IgD-negative memory B cell (primary cell): ENCODE results near the gene ZNF654. TPM values are rescaled to one million over a fixed set of nuclear protein-coding genes. Genes with fewer than 3 reads are reported as not detected.

Experiments used
- H3K27ac Mint-ChIP-seq, 3 donors: one replicate each; pipeline ENCODE4 v1.8.0; 2020 to 2022; ENCODE audit warnings: mild to moderate bottlenecking in 3 of 3, mixed read lengths in 3 of 3, moderate library complexity in 1 of 3
- H3K27me3 Mint-ChIP-seq: one replicate; pipeline ENCODE4 v1.8.0; 2021; ENCODE audit warnings: mixed read lengths
- H3K36me3 Mint-ChIP-seq: one replicate; pipeline ENCODE4 v1.8.0; 2020; ENCODE audit warnings: mild to moderate bottlenecking, mixed read lengths
- H3K4me1 Mint-ChIP-seq, 3 donors: one replicate each; pipeline ENCODE4 v1.8.0; 2020 to 2022; ENCODE audit warnings: mixed read lengths in 3 of 3, mild to moderate bottlenecking in 1 of 3
- H3K4me3 Mint-ChIP-seq, 4 donors: one replicate each; pipeline ENCODE4 v1.8.0; 2020 to 2022; ENCODE audit warnings: mild to moderate bottlenecking in 4 of 4, mixed read lengths in 4 of 4, moderate library complexity in 3 of 4
- H3K9me3 Mint-ChIP-seq, 3 donors: one replicate each; pipeline ENCODE4 v1.8.0; 2020 to 2021; ENCODE audit warnings: mixed read lengths in 3 of 3, mild to moderate bottlenecking in 1 of 3
- polyA plus RNA-seq: library from polyadenylated mRNA; unstranded; fragments of 300-500 nt; fragmentation: Illumina TruSeq; gene quantifications from one replicate; pipeline ENCODE4 v1.2.3, GENCODE V29; 2021

The ZNF654 gene
- polyA plus RNA-seq, 1 donor from 2014 or later, result 9.7 TPM

GRCh38 chr3:88038566-88038965 lies 20.5 kb upstream of the ZNF654 start:
- no peaks in the 10 kb centered on the region for H3K36me3 Mint-ChIP-seq
- no peak overlapping the region for H3K4me3 Mint-ChIP-seq
- no peak overlapping the region for H3K27ac Mint-ChIP-seq
- no peaks in the 10 kb centered on the region for H3K27me3 Mint-ChIP-seq
- peaks cover 0 to 1% (median 0%) of the 10 kb centered on the region in 3 donors for H3K9me3 Mint-ChIP-seq
- peaks cover 0 to 9% (median 9%) of the 10 kb centered on the region in 3 donors for H3K4me1 Mint-ChIP-seq

- Mint-ChIP-seq H3K4me3 (no peak overlapping the region), H3K36me3 (no peaks in the 10 kb centered on the region), H3K4me1 (no peaks in the 10 kb centered on the region)
Measured at GRCh38 chr3:88040529-88040928, 18.5 kb upstream of the ZNF654 start.

GRCh38 chr3:88041005-88041404 lies 18.1 kb upstream of the ZNF654 start:
- Mint-ChIP-seq H3K9me3 (peaks cover 0 to 1% (median 0%) of the 10 kb centered on the region in 3 donors), H3K27me3 (no peaks in the 10 kb centered on the region), H3K4me3 (no peak overlapping the region), H3K36me3 (no peaks in the 10 kb centered on the region), H3K4me1 (no peaks in the 10 kb centered on the region), H3K27ac (no peak overlapping the region)

More at GRCh38 chr3:88040529-88040928, 18.5 kb upstream of the ZNF654 start:
- peaks cover 0 to 1% (median 0%) of the 10 kb centered on the region in 3 donors for H3K9me3 Mint-ChIP-seq
- peak overlapping the region in 1 of 3 donors; percentile 62 for H3K27ac Mint-ChIP-seq
- H3K27me3 Mint-ChIP-seq, result no peaks in the 10 kb centered on the region

DNA sequence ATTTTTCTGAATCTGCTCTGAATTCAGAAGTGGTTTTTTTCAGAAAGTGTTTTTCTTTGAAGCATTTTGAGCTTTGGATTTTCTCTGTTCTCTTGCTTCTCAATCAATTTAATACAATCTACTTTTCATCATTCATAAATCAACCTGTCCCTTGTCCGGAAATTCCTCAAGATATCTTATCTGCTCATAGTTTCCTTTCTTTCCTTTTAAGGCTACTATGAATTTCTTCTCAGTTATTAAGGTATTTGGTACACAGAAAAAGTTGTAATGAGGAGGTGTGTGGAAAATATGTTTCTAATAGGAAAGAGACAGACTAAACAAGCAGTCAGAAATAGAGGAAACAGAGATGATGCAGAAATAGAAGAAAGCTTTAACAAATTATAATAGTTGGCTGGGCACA lies 14.6 kb upstream of the ZNF654 start:
- Mint-ChIP-seq H3K27me3 (no peaks in the 10 kb centered on the region), H3K9me3 (no peaks in the 10 kb centered on the region), H3K4me3 (no peak overlapping the region), H3K27ac (no peak overlapping the region), H3K36me3 (no peaks in the 10 kb centered on the region), H3K4me1 (peaks cover 0 to 6% (median 4%) of the 10 kb centered on the region in 3 donors)

DNA sequence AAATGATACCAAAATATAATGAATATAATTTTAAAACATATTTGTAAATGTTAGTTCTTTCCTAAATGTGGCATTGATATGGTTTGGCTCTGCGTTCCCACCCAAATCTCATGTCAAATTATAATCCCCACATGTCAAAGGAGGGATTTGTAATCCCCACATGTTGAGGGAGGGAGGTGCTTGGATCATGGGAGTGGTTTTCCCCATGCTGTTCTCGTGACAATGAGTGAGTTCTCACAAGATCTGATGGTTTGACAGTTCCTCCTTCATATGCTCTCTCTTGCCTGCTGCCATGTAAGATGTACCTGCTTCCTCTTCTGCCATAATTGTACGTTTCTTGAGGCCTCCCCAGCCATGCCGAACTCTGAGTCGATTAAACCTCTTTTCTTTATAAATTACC lies 12.3 kb upstream of the ZNF654 start:
- no peak overlapping the region for H3K4me3 Mint-ChIP-seq

GRCh38 chr3:88057630-88058305 lies 1.3 kb upstream of the ZNF654 start:
- H3K4me3 Mint-ChIP-seq, result peak overlapping the region; percentile 91 to 99 (median 96)
- peak overlapping the region; percentile 78 to 99 (median 96) for H3K27ac Mint-ChIP-seq
- H3K9me3 Mint-ChIP-seq, result no peaks in the 10 kb centered on the region
- H3K4me1 Mint-ChIP-seq, result peaks cover 16 to 41% (median 25%) of the 10 kb centered on the region in 3 donors
- H3K27me3 Mint-ChIP-seq, result no peaks in the 10 kb centered on the region
- H3K36me3 Mint-ChIP-seq, result peaks cover 5% of the 10 kb centered on the region

More for the DNA sequence above, 12.3 kb upstream of the ZNF654 start:
- no peak overlapping the region for H3K27ac Mint-ChIP-seq
- peaks cover 4 to 6% (median 4%) of the 10 kb centered on the region in 3 donors for H3K4me1 Mint-ChIP-seq
- no peaks in the 10 kb centered on the region for H3K36me3 Mint-ChIP-seq
- H3K9me3 Mint-ChIP-seq, result no peaks in the 10 kb centered on the region
- no peaks in the 10 kb centered on the region for H3K27me3 Mint-ChIP-seq

- Mint-ChIP-seq H3K36me3 (peaks cover 5% of the 10 kb centered on the region), H3K4me3 (peak overlapping the region; percentile 91 to 99 (median 96)), H3K27ac (peak overlapping the region; percentile 78 to 99 (median 97)), H3K9me3 (no peaks in the 10 kb centered on the region), H3K4me1 (peaks cover 21 to 44% (median 25%) of the 10 kb centered on the region in 3 donors), H3K27me3 (no peaks in the 10 kb centered on the region)
Measured at GRCh38 chr3:88058306-88058580, 812 bp upstream of the ZNF654 start.

DNA sequence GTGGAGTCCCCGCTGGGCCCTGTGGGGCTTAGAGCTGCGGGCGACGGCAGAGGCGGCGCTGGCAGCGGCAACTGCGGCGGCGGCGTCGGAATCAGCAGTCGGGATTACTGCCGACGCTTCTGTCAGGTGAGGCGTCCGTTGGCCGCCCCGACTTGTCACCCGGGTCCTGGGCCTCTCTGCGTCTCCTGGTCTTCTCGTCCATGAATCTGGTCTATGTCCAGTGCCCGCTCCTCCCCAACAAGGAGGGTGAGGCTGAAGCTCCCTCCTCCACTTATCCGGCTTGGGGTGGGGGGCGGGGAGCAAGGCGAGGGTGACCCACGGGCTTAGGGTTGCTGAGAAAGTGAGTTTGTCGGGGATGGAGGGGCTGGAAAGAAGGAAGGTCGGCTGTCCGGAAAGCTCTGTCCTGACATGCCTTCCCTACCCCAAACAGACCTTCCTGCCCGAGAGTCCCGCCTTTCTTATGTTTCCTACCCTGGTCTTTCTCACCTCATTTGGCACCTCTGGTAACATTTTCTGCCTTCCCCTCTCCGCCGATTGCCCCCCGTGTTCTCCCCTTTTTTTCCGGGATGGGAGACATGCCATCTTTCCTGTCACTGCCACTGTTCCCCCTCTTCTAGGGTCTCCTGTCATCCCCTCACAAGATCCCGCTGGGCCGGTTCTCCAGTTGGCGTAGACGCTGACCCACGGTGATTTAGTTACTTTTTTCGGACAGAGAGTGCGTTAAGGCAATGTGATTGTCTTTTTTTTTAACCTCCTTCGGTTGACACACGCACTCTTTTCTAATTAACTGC lies 520 bp downstream of the ZNF654 start:
- H3K9me3 Mint-ChIP-seq, result no peaks in the 10 kb centered on the region
- no peaks in the 10 kb centered on the region for H3K27me3 Mint-ChIP-seq
- peaks cover 6% of the 10 kb centered on the region for H3K36me3 Mint-ChIP-seq
- peak overlapping the region; percentile 78 to 99 (median 97) for H3K27ac Mint-ChIP-seq
- H3K4me3 Mint-ChIP-seq, result peak overlapping the region; percentile 91 to 99 (median 96)
- H3K4me1 Mint-ChIP-seq, result peaks cover 29 to 49% (median 29%) of the 10 kb centered on the region in 3 donors

GRCh38 chr3:88061746-88062145 lies 2.7 kb downstream of the ZNF654 start:
- no peaks in the 10 kb centered on the region for H3K9me3 Mint-ChIP-seq
- no peak overlapping the region for H3K27ac Mint-ChIP-seq

GRCh38 chr3:88075072-88075471 lies 16.0 kb downstream of the ZNF654 start:
- Mint-ChIP-seq H3K9me3 (peaks cover 0 to 9% (median 6%) of the 10 kb centered on the region in 3 donors), H3K27me3 (no peaks in the 10 kb centered on the region), H3K27ac (peak overlapping the region in 1 of 3 donors; percentile 14), H3K36me3 (peaks cover 10% of the 10 kb centered on the region), H3K4me3 (no peak overlapping the region), H3K4me1 (peaks cover 28 to 37% (median 32%) of the 10 kb centered on the region in 3 donors)

More at GRCh38 chr3:88061746-88062145, 2.7 kb downstream of the ZNF654 start:
- H3K27me3 Mint-ChIP-seq, result no peaks in the 10 kb centered on the region
- peaks cover 26 to 38% (median 27%) of the 10 kb centered on the region in 3 donors for H3K4me1 Mint-ChIP-seq
- peak overlapping the region in 3 of 4 donors; percentile 28 to 69 (median 59) for H3K4me3 Mint-ChIP-seq
- H3K36me3 Mint-ChIP-seq, result peaks cover 2% of the 10 kb centered on the region

DNA sequence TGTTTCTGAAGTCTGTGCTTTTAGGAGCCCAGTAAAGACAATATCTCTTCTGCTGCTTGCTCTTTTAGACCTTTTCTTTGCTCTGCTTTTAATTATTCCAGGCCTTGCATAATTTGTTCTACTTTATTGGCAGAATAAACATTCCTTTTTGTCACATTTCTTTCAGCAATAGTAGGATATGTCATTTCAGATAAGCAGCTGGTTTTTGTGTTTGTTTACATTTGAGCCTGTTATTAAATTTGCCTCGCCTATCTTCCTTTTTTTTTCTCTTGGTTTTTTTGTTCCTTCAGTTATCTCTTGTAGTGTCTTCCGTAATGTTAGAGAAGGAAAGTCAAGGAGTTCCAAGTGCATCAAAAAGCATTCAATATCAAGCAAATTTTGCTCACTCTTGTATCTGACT lies 16.4 kb downstream of the ZNF654 start:
- Mint-ChIP-seq H3K36me3 (peaks cover 10% of the 10 kb centered on the region), H3K27ac (no peak overlapping the region), H3K27me3 (no peaks in the 10 kb centered on the region), H3K4me3 (no peak overlapping the region), H3K4me1 (peaks cover 29 to 37% (median 31%) of the 10 kb centered on the region in 3 donors), H3K9me3 (peaks cover 0 to 9% (median 6%) of the 10 kb centered on the region in 3 donors)

GRCh38 chr3:88076712-88077111 lies 17.7 kb downstream of the ZNF654 start:
- no peaks in the 10 kb centered on the region for H3K27me3 Mint-ChIP-seq
- H3K9me3 Mint-ChIP-seq, result peaks cover 0 to 6% (median 6%) of the 10 kb centered on the region in 3 donors
- peaks cover 33 to 44% (median 35%) of the 10 kb centered on the region in 3 donors for H3K4me1 Mint-ChIP-seq
- peaks cover 9% of the 10 kb centered on the region for H3K36me3 Mint-ChIP-seq
- H3K27ac Mint-ChIP-seq, result peak overlapping the region in 1 of 3 donors; percentile 47
- peak overlapping the region in 1 of 4 donors; percentile 24 for H3K4me3 Mint-ChIP-seq

- H3K27ac Mint-ChIP-seq, result no peak overlapping the region
- H3K4me3 Mint-ChIP-seq, result no peak overlapping the region
- peaks cover 4% of the 10 kb centered on the region for H3K36me3 Mint-ChIP-seq
- no peaks in the 10 kb centered on the region for H3K27me3 Mint-ChIP-seq
- H3K9me3 Mint-ChIP-seq, result no peaks in the 10 kb centered on the region
- peaks cover 28 to 40% (median 35%) of the 10 kb centered on the region in 3 donors for H3K4me1 Mint-ChIP-seq
Measured at GRCh38 chr3:88078932-88079331, 19.9 kb downstream of the ZNF654 start.

DNA sequence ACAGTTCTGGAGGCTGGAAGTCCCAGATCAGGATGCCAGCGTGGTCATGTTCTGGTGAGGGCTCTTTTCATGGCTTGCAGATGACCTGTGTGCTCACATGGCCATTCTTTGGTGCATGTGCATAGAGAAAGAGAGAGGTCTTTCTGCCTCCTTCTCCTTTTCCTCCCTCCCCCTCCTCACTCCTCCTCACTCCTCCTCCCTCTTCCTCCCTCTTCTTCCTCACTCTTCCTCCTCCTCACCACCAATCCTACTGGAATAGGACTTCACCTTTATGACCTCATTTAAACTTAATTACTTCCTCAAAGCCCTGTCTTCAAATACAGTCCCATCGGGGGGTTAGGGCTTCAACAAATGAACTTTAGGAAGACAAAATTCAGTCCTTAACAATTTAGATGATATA lies 23.8 kb downstream of the ZNF654 start:
- no peak overlapping the region for H3K4me3 Mint-ChIP-seq
- peaks cover 4% of the 10 kb centered on the region for H3K36me3 Mint-ChIP-seq
- H3K27me3 Mint-ChIP-seq, result no peaks in the 10 kb centered on the region
- no peaks in the 10 kb centered on the region for H3K9me3 Mint-ChIP-seq
- no peak overlapping the region for H3K27ac Mint-ChIP-seq
- H3K4me1 Mint-ChIP-seq, result peaks cover 13 to 26% (median 16%) of the 10 kb centered on the region in 3 donors

GRCh38 chr3:88084097-88084501 lies 25.0 kb downstream of the ZNF654 start:
- Mint-ChIP-seq H3K27ac (no peak overlapping the region), H3K27me3 (no peaks in the 10 kb centered on the region), H3K36me3 (peaks cover 7% of the 10 kb centered on the region), H3K4me1 (peaks cover 9 to 20% (median 14%) of the 10 kb centered on the region in 3 donors), H3K4me3 (no peak overlapping the region), H3K9me3 (no peaks in the 10 kb centered on the region)
